Activated T-helper 2 cell treated with anti-CD3 and anti-CD28 coated beads, Interferon-gamma antibody, Interleukin-2, Interleukin-4, amounts not matched to agents 10 μg/mL and 5 μg/mL and 100 μg/mL, durations not matched to agents 14 hours and 24 hours and 36 hours (primary cell): Measurements from ENCODE around the gene CCL24. TPM values are rescaled to one million over a fixed set of nuclear protein-coding genes. Genes with fewer than 3 reads are reported as not detected.
A peak's percentile ranks its signal among the peaks of the same experiment; 100 is the strongest.
"Not testable (repeated sequence)": the region's sequence is repeated elsewhere in the genome, so short reads cannot be mapped to it uniquely, and the experiment has no call there.

Experiments used
- DNase-seq: peaks from one replicate; pipeline ENCODE4 v3.0.0; 2021; ENCODE audit warnings: low spot score
- H3K27ac Mint-ChIP-seq: one replicate; pipeline ENCODE4 v1.8.0; 2021; ENCODE audit warnings: mixed read lengths
- H3K27me3 Mint-ChIP-seq: one replicate; pipeline ENCODE4 v1.8.0; 2021; ENCODE audit warnings: low read depth, mixed read lengths
- H3K36me3 Mint-ChIP-seq: one replicate; pipeline ENCODE4 v1.8.0; 2021; ENCODE audit warnings: low read depth, mixed read lengths
- H3K4me1 Mint-ChIP-seq: one replicate; pipeline ENCODE4 v1.8.0; 2021; ENCODE audit warnings: low read depth, mixed read lengths
- H3K4me3 Mint-ChIP-seq: one replicate; pipeline ENCODE4 v1.8.0; 2021; ENCODE audit warnings: low read depth, mild to moderate bottlenecking, moderate library complexity, mixed read lengths
- H3K9me3 Mint-ChIP-seq: one replicate; pipeline ENCODE4 v1.8.0; 2021; ENCODE audit warnings: mixed read lengths
- intact Hi-C: fragments of 100-400 bp; cut with micrococcal nuclease; formaldehyde crosslinking; loops from one replicate; pipeline ENCODE4 v1.15.1; 2023
- total RNA-seq: library from RNA; stranded (reverse); gene quantifications from 2 replicates; pipeline ENCODE4 v1.2.3, GENCODE V29; 2022

The CCL24 gene
- total RNA-seq, 1 donor from 2014 or later: not detected

- Mint-ChIP-seq H3K9me3 (no peaks in the 10 kb centered on the region), H3K27me3 (peaks cover 5% of the 10 kb centered on the region), H3K27ac (no peak overlapping the region), H3K4me1 (no peaks in the 10 kb centered on the region), H3K4me3 (no peak overlapping the region), H3K36me3 (no peaks in the 10 kb centered on the region)
- no peak for DNase-seq
- intact Hi-C loops: no loop called here
These were observed 19.9 kb downstream of the CCL24 start for GRCh38 chr7:75793676-75794075.

GRCh38 chr7:75792567-75792966, 21.0 kb downstream of the CCL24 start:
- H3K27me3 Mint-ChIP-seq, H3K27ac Mint-ChIP-seq, H3K4me1 Mint-ChIP-seq, intact Hi-C loops, H3K4me3 Mint-ChIP-seq, DNase-seq, H3K36me3 Mint-ChIP-seq, H3K9me3 Mint-ChIP-seq: not testable (repeated sequence)

- Mint-ChIP-seq H3K4me3 (no peak overlapping the region), H3K27me3 (peaks cover 2% of the 10 kb centered on the region), H3K36me3 (no peaks in the 10 kb centered on the region), H3K4me1 (no peaks in the 10 kb centered on the region), H3K27ac (no peak overlapping the region), H3K9me3 (no peaks in the 10 kb centered on the region)
- no peak for DNase-seq
- intact Hi-C loops: no loop called here
These were observed 24.2 kb downstream of the CCL24 start for GRCh38 chr7:75789361-75789924.

GRCh38 chr7:75788154-75788847, 25.3 kb downstream of the CCL24 start:
- H3K36me3 Mint-ChIP-seq, H3K27me3 Mint-ChIP-seq, intact Hi-C loops, DNase-seq, H3K4me1 Mint-ChIP-seq, H3K27ac Mint-ChIP-seq, H3K4me3 Mint-ChIP-seq, H3K9me3 Mint-ChIP-seq: not testable (repeated sequence)

DNA sequence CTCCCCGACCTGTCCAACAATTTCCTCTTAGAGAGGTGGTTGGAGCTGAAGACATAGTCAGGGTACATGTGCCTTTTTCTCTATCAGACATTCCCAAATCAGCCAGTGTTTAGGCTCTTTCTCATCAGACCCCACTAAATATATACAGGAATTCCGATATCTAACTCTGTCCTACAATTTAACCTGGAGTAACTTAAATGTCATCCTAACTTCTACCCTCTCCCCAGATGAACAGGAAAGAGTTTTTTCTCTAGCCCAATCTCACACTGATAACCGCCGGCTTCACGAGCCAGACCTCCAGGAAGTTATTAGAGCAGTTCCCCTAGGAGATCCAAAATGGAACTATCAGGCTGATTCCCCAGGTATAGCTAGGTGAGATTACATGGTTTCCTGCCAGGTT, 30.5 kb downstream of the CCL24 start:
- H3K9me3 Mint-ChIP-seq, H3K4me3 Mint-ChIP-seq, DNase-seq, H3K36me3 Mint-ChIP-seq, intact Hi-C loops, H3K27ac Mint-ChIP-seq: not testable (repeated sequence)
- Mint-ChIP-seq H3K27me3 (peaks cover 21% of the 10 kb centered on the region), H3K4me1 (peaks cover 18% of the 10 kb centered on the region)

DNA sequence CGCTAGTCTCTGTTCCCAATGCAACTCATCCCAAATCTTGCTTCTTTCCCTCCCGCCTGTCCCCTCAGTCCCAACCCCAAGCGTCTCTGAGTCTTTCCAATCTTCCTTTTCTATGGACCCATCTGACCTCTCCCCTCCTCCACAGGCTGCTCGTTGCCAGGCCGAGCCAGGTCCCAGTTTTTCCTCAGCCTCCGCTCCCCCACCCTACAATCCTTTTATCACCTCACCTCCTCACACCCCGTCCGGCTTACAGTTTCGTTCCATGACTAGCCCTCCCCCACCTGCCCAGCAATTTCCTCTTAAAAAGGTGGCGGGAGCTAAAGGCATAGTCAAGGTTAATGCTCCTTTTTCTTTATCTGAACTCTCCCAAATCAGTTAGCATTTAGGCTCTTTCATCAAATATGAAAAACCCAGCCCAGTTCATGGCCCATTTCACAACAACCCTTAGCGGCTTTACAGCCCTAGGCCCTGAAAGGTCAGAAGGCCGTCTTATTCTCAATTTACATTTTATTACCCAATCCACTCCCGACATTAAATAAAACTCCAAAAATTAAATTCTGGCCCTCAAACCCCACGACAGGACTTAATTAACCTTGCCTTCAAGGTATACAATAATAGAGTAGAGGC, 32.8 kb downstream of the CCL24 start:
- Mint-ChIP-seq H3K27me3 (peaks cover 21% of the 10 kb centered on the region), H3K4me1 (peaks cover 25% of the 10 kb centered on the region)
- DNase-seq, H3K36me3 Mint-ChIP-seq, H3K9me3 Mint-ChIP-seq, H3K4me3 Mint-ChIP-seq, intact Hi-C loops, H3K27ac Mint-ChIP-seq: not testable (repeated sequence)

GRCh38 chr7:75779516-75779915, 34.1 kb downstream of the CCL24 start:
- peaks cover 28% of the 10 kb centered on the region for H3K4me1 Mint-ChIP-seq
- H3K9me3 Mint-ChIP-seq, H3K36me3 Mint-ChIP-seq, intact Hi-C loops, DNase-seq, H3K4me3 Mint-ChIP-seq: not testable (repeated sequence)
- H3K27me3 Mint-ChIP-seq: peaks cover 21% of the 10 kb centered on the region
- H3K27ac Mint-ChIP-seq: peak overlapping the region; percentile 17

DNA sequence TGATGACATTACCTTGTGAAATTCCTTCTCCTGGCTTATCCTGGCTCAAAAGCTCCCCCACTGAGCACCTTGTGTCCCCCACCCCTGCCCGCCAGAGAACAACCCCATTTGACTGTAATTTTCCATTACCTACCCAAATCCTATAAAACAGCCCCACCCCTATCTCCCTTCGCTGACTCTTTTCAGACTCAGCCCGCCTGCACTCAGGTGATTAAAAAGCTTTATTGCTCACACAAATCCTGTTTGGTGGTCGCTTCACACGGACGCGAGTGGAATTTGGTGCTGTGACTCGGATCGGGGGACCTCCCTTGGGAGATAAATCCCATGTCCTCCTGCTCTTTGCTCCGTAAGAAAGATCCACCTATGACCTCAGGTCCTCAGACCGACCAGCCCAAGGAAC, 34.6 kb downstream of the CCL24 start:
- Mint-ChIP-seq H3K4me1 (peaks cover 28% of the 10 kb centered on the region), H3K27me3 (peaks cover 21% of the 10 kb centered on the region)
- DNase-seq, H3K4me3 Mint-ChIP-seq, intact Hi-C loops, H3K9me3 Mint-ChIP-seq, H3K27ac Mint-ChIP-seq, H3K36me3 Mint-ChIP-seq: not testable (repeated sequence)

DNA sequence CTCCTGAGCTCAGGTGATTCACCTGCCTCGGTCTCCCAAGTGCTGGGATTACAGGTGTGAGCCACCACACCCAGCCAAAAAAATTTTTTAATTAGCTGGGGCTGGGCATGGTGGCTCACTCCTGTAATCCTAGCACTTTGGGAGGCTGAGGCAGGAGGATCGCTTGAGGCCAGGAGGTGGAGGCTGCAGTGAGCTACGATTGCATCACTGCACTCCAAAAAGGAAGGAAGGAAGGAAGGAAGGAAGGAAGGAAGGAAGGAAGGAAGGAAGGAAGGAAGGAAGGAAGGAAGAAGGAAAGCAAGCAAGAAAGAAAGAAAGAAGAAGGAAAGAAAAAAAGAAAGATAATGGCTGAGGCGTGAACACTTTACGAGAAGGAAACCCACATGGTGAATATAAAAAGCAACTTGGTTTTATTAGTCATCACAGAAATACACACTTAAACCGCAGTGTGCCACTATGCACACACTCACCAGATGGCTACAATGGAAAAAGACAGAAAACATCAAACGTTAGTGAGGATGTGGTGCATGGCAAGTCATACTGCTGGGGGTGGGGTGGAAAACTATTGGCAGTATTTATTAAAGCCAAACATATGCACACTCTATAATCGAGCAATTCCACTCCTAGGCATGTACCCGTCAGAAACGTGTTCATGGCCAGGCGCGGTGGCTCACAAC, 37.2 kb downstream of the CCL24 start:
- H3K27me3 Mint-ChIP-seq: peaks cover 7% of the 10 kb centered on the region
- DNase-seq: peak; percentile 50
- H3K36me3 Mint-ChIP-seq: no peaks in the 10 kb centered on the region
- H3K4me1 Mint-ChIP-seq: peaks cover 36% of the 10 kb centered on the region
- no peak overlapping the region for H3K4me3 Mint-ChIP-seq
- no peaks in the 10 kb centered on the region for H3K9me3 Mint-ChIP-seq
- intact Hi-C loops: loop anchor here (1.0 to 2.0 kb wide), 3 partner anchors 66 to 233 kb away; partner anchors contain the start of gene RHBDD2
- H3K27ac Mint-ChIP-seq: peak overlapping the region; percentile 78

DNA sequence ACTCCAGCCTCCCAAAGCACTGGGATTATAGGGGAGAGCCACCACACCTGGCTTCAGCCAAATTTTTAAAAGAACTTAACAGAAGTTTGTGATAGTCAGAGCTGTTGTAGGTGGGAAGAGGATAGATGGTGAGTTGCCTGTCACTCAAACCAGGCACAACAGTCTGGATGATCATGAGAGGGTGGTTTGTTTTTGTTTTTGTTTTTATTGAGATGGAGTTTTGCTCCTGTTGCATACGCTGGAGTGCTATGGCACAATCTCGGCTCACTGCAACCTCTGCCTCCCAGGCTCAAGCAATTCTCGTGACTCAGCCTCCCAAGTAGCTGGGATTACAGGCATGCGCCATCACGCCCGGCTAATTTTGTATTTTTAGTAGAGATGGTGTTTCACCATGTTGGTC, 39.6 kb downstream of the CCL24 start:
- peaks cover 23% of the 10 kb centered on the region for H3K4me1 Mint-ChIP-seq
- DNase-seq, H3K27me3 Mint-ChIP-seq, H3K27ac Mint-ChIP-seq, H3K9me3 Mint-ChIP-seq, H3K4me3 Mint-ChIP-seq, intact Hi-C loops, H3K36me3 Mint-ChIP-seq: not testable (repeated sequence)

GRCh38 chr7:75772081-75773077, 41.2 kb downstream of the CCL24 start, which contains the start of gene CCL26:
Gene CCL26 (minus strand): TSS chr7:75772211. CDS start chr7:75772176, 35 bp downstream.
- DNase-seq: no peak
- Mint-ChIP-seq H3K27me3 (no peaks in the 10 kb centered on the region), H3K4me1 (peaks cover 18% of the 10 kb centered on the region), H3K9me3 (no peaks in the 10 kb centered on the region), H3K4me3 (no peak within 1 kb of the TSS), H3K27ac (no peak within 1 kb of the TSS), H3K36me3 (no peaks in the 10 kb centered on the region)
- intact Hi-C loops: no loop called here

DNA sequence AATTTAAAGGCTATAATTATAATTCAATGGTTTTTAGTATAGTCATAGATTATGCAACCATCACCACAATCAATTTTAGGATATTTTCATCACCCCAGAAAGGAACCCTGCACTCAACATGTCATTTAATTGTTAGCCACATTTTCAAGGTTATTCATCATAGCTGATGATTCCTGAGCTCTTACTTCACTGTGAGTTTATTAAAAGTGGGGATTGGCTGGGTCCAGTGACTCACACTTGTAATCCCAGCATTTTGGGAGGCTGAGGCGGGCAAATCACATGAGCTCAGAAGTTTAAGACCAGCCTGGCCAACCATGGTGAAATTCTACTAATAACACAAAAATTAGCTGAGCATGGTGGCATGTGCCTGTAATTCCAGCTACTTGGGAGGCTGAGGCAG, 42.4 kb downstream of the CCL24 start:
- intact Hi-C loops: no loop called here
- Mint-ChIP-seq H3K27me3 (no peaks in the 10 kb centered on the region), H3K9me3 (no peaks in the 10 kb centered on the region), H3K4me3 (no peak overlapping the region), H3K4me1 (peaks cover 11% of the 10 kb centered on the region), H3K36me3 (no peaks in the 10 kb centered on the region), H3K27ac (no peak overlapping the region)
- DNase-seq: no peak
